Mucosa of stomach (tissue), 1 donor: ENCODE results near the gene BET1.

Experiments
- H3K27me3 ChIP-seq: one replicate; pipeline ENCODE4 v1.7.0; 2013; ENCODE audit warnings: mild to moderate bottlenecking, low read length; ENCODE audit not compliant: control insufficient read depth, insufficient read depth
- H3K36me3 ChIP-seq: one replicate; pipeline ENCODE4 v1.7.0; 2013; ENCODE audit warnings: low read length; ENCODE audit not compliant: control insufficient read depth, insufficient read depth
- H3K4me1 ChIP-seq: one replicate; pipeline ENCODE4 v1.7.0; 2013; ENCODE audit warnings: mild to moderate bottlenecking, low read length; ENCODE audit not compliant: control insufficient read depth, insufficient read depth
- H3K4me3 ChIP-seq: one replicate; pipeline ENCODE4 v1.7.0; 2013; ENCODE audit warnings: low read length
- H3K9ac ChIP-seq: one replicate; pipeline ENCODE4 v1.7.0; 2013; ENCODE audit warnings: mild to moderate bottlenecking, low read length, moderate library complexity
- H3K9me3 ChIP-seq: one replicate; pipeline ENCODE4 v1.7.0; 2013; ENCODE audit warnings: mild to moderate bottlenecking, low read length, moderate library complexity; ENCODE audit not compliant: control insufficient read depth
- donor health status: Pancreatic carcinoma.

BET1 gene

DNA sequence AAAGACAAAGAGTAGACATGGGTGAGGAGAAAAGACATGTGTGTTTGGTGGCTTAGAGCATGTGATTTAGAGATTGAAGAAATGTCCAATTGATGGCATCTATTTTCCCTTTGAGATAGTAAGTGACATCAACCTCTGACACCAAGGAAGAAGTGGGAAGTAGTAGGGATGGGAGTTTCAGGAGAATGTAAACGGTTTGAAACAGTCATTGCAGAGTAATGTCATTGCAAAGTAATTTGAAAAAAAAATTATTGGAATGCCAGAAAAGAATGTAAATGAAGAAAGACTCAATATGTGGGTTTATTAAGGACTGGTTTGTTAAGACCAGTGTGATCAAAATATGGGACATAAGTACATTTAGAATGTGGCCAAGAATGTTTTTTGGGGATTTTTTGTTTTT is 56.0 kb downstream of the BET1 start:
- Histone ChIP-seq H3K4me1 (no peaks in the 10 kb centered on the region), H3K27me3 (no peaks in the 10 kb centered on the region), H3K4me3 (no peak overlapping the region), H3K9ac (no peak overlapping the region), H3K36me3 (no peaks in the 10 kb centered on the region), H3K9me3 (no peaks in the 10 kb centered on the region)

DNA sequence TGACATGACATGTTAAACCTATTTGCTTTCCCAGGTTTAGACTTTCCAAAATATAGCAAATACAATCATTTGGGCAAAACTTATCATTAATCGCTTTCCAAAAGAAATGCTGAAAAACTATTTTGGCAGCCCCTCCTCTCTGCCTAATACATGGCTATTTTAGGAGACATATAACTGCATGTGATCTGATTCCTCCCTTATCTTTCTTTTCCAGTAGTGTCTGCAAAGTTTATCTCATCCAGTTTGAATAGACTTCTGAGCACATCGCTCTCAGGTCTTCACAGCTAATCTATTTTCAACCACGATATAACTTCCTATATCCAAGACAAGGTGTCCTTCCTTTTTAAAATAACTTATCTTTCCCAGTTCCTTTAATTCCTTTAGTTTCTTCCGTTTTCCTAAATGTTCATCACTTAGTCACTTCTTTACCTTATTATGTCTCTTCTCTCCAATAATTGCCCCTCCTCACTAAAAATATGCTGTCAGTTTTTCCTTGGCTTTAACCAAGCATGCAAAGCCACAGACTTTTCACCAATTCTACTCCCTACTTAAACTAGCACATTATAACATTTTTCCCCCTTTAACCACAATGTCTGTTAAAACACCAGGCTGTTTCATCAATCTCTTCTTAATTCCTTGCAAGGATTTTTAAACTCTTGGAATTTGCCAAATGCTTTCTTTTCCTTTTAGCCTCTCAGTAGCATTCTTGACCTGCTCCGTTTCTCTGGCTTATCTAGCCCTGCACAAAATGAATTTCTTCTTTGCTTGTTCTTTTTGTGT is 58.2 kb downstream of the BET1 start:
- Histone ChIP-seq H3K4me3 (no peak overlapping the region), H3K27me3 (no peaks in the 10 kb centered on the region), H3K36me3 (no peaks in the 10 kb centered on the region), H3K9ac (no peak overlapping the region), H3K4me1 (no peaks in the 10 kb centered on the region), H3K9me3 (no peaks in the 10 kb centered on the region)

DNA sequence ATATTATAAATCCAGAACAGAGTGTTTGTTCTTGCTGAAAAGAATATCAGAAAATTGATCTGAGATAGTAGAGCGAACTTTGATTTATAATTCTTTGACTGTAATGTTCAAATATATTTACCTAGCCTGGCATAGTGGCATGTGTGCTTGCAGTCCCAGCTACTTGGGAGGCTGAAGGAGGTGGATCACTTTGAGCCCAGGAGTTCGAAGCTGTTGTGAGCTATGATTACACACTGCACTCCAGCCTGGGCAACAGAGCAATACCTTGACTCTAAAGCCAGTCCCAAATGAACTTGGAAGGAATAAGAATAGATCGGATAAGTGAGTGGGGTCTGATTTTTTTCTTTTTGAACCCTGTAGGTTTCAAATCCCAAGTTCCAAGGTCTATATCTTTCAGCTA is 59.1 kb downstream of the BET1 start:
- Histone ChIP-seq H3K36me3 (no peaks in the 10 kb centered on the region), H3K4me1 (no peaks in the 10 kb centered on the region), H3K9me3 (no peaks in the 10 kb centered on the region), H3K9ac (no peak overlapping the region), H3K27me3 (no peaks in the 10 kb centered on the region), H3K4me3 (no peak overlapping the region)

DNA sequence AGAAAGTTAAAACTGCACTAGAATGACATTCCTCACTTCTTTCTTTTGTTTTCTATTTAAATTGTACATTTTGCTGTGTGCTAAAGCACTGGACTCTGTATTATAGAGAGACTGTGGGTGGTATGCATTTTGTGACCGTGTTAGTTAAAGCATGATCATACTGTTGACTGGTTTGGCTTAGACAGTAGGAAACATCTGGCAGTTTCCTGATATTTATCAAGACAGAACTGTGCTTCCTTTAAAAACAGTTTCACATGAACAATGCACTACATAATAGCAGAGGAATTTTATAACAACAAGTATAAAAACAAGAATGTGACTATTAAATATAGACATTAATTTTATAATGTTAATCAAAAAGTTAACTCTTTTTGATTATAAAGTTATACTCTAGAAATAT is 59.5 kb downstream of the BET1 start:
- Histone ChIP-seq H3K4me3 (no peak overlapping the region), H3K4me1 (no peaks in the 10 kb centered on the region), H3K9me3 (no peaks in the 10 kb centered on the region), H3K36me3 (no peaks in the 10 kb centered on the region), H3K27me3 (no peaks in the 10 kb centered on the region), H3K9ac (no peak overlapping the region)

DNA sequence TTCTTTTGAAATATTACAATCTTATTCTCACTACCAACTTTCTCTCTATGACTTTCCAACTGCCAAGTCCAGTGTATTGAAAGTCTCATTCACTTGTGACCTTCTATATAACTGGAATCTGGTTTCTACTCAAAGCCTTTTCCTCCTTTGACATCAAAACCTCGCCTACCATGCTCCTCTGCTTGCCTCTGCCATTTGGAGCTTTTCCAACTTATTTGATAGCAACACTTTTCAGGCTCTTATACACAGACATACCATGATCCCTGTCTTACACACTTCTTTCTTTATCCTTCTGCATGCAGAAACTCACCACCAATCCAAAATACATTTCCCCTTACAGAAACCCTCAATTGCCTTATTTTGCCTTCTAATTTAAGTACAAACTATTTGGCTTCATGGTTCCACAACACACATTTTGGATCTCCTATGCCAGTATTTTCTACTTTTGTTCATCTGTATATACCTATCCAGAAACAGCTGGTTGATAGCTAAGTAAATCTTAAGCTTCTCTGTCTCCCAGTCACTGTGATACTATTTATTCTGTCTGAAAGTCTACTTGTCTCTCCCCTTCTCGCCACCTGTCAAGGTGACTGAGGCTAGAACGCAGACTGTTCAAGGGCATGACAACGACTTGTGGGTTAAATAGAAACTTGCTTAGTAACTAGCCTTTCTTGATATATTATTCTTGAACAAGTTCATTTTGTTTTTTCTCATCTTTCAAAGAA is 60.2 kb downstream of the BET1 start:
- Histone ChIP-seq H3K27me3 (no peaks in the 10 kb centered on the region), H3K36me3 (no peaks in the 10 kb centered on the region), H3K4me3 (no peak overlapping the region), H3K9ac (no peak overlapping the region), H3K4me1 (no peaks in the 10 kb centered on the region), H3K9me3 (no peaks in the 10 kb centered on the region)
